Pancreas (tissue), 10 donors: ENCODE measurements around the gene TEX22. TPM values are rescaled to one million over a fixed set of nuclear protein-coding genes. Genes with fewer than 3 reads are reported as not detected.

Source experiments
- ATAC-seq, 4 donors: fragments of 200-7000 bp; cut with Tn5 transposase; one replicate each; pipeline versions ENCODE4 v1.8.0 to v1.9.1; 2020; ENCODE audit warnings: mild to moderate bottlenecking in 4 of 4, moderate library complexity in 4 of 4
- DNase-seq, 6 donors: peaks; one replicate each; pipeline ENCODE4 v3.0.0-alpha.2; 2020
- FAIRE-seq: peaks from 2 replicates; lab custom pipeline; 2012; peaks lifted over from hg19 to GRCh38; lab: Jason Lieb, UNC
- H3K27ac ChIP-seq, 4 donors: fragments of 200-600 bp; sonication (generic); 1 replicate in 3 of 4; 2 replicates in 1 of 4; pipeline versions ENCODE4 v1.5.0 to v1.8.0; 2020
- H3K27me3 ChIP-seq, 4 donors: fragments of 200-600 bp; one replicate each; pipeline ENCODE4 v1.8.0; 2021
- H3K36me3 ChIP-seq, 3 donors: fragments of 200-600 bp; sonication (generic) in 1 of 3; one replicate each; pipeline versions ENCODE4 v1.5.0 to v1.8.0; 2020 to 2021
- H3K4me1 ChIP-seq, 3 donors: fragments of 200-600 bp; one replicate each; pipeline ENCODE4 v1.8.0; 2021
- H3K4me3 ChIP-seq, 4 donors: fragments of 200-600 bp; sonication (generic) in 2 of 4; one replicate each; pipeline versions ENCODE4 v1.5.0 to v1.8.0; 2020 to 2021
- H3K9me3 ChIP-seq, 4 donors: fragments of 200-600 bp; one replicate each; pipeline ENCODE4 v1.8.0; 2021
- WGBS, 2 donors: extraction: QIAGEN DNeasy Blood & Tissue Kit; methylation state at CpG; one replicate each; pipeline ENCODE4 v1.1.7; 2013; 5-methylcytosine and 5-hydroxymethylcytosine counted together
- intact Hi-C, 3 donors: fragments of 100-400 bp; cut with DNase I; formaldehyde crosslinking; loops; one replicate each; pipeline versions ENCODE4 v1.11.1 to v1.14.2; 2022
- polyA plus RNA-seq, 2 donors: library from polyadenylated mRNA; stranded (reverse); fragments of 200-250 nt; gene quantifications; one replicate each; pipeline ENCODE4 v1.2.3, GENCODE V29; 2013
- total RNA-seq, 6 donors: library from RNA; stranded (reverse); fragmentation: NEBNext Ultra II Directional in 4 of 6; extraction: Animal tissue kit (Norgen Biotek cat#: 25700) in 4 of 6; gene quantifications; one replicate each; pipeline versions ENCODE4 v1.2.1 to v1.2.4, GENCODE V29; 2021 to 2023
- TF ChIP-seq, protein P1 (sequence below), 4 donors: fragments of 200-600 bp; sonication (generic) in 3 of 4; IDR thresholded peaks; one replicate each; pipeline versions ENCODE4 v1.5.0 to v1.8.0; 2021; ENCODE audit warnings: antibody characterized with exemption in 4 of 4
- donor health status: healthy with polysubstance abuse.
- donor health status: DM: no; HTN: no; CAD: no; lungs with moderate emphysema.
- donor health status: DM: no; HTN: no; CAD: no.
- donor health status: control.
- donor health status: control.
- donor health status: Bipolar disorder and iron deficiency.
- donor health status: DM: yes; HTN: yes; CAD: no.
- donor health status: DM: no; HTN: no; CAD: no.
- donor health status: DM: no; HTN: no; CAD: no.
- donor health status: DM: yes; HTN: yes; CAD: no.

Gene TEX22
- total and polyA plus RNA-seq, 8 donors, result 0.14 to 2.4 (median 1.1) TPM

GRCh38 chr14:105401699-105402098, 3.4 kb downstream of the TEX22 start:
- Histone ChIP-seq H3K9me3 (no peaks in the 10 kb centered on the region), H3K27me3 (no peaks in the 10 kb centered on the region), H3K4me3 (no peak overlapping the region), H3K27ac (no peak overlapping the region), H3K36me3 (no peaks in the 10 kb centered on the region), H3K4me1 (peaks cover 0 to 6% (median 3%) of the 10 kb centered on the region in 3 donors)
- WGBS, 2 donors, result 97 to 98% methylated on average over 9 of the region's 9 CpGs
- intact Hi-C loops, result no loop called here
- FAIRE-seq, result no peak
- DNase-seq, result no peak
- TF ChIP-seq, protein P1, sequence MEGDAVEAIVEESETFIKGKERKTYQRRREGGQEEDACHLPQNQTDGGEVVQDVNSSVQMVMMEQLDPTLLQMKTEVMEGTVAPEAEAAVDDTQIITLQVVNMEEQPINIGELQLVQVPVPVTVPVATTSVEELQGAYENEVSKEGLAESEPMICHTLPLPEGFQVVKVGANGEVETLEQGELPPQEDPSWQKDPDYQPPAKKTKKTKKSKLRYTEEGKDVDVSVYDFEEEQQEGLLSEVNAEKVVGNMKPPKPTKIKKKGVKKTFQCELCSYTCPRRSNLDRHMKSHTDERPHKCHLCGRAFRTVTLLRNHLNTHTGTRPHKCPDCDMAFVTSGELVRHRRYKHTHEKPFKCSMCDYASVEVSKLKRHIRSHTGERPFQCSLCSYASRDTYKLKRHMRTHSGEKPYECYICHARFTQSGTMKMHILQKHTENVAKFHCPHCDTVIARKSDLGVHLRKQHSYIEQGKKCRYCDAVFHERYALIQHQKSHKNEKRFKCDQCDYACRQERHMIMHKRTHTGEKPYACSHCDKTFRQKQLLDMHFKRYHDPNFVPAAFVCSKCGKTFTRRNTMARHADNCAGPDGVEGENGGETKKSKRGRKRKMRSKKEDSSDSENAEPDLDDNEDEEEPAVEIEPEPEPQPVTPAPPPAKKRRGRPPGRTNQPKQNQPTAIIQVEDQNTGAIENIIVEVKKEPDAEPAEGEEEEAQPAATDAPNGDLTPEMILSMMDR (IDR thresholded peaks at IDR 0.05), result no peak
- no peak for ATAC-seq

GRCh38 chr14:105408592-105408991, 10.3 kb downstream of the TEX22 start:
- no peak overlapping the region for H3K27ac ChIP-seq
- FAIRE-seq (no peak), DNase-seq (peak in 1 of 6 donors; percentile 10), ATAC-seq (no peak)
- no peaks in the 10 kb centered on the region for H3K27me3 ChIP-seq
- H3K9me3 ChIP-seq, result no peaks in the 10 kb centered on the region
- 86 to 91% methylated on average over 13 of the region's 13 CpGs for WGBS, 2 donors
- intact Hi-C loops, result no loop called here
- H3K36me3 ChIP-seq, result no peaks in the 10 kb centered on the region
- peaks cover 0 to 4% (median 0%) of the 10 kb centered on the region in 3 donors for H3K4me1 ChIP-seq
- H3K4me3 ChIP-seq, result no peak overlapping the region
- TF ChIP-seq, protein P1 (IDR thresholded peaks at IDR 0.05), result no peak

- FAIRE-seq, result no peak
- peaks cover 0 to 4% (median 0%) of the 10 kb centered on the region in 3 donors for H3K4me1 ChIP-seq
- H3K9me3 ChIP-seq, result no peaks in the 10 kb centered on the region
- no peaks in the 10 kb centered on the region for H3K27me3 ChIP-seq
- H3K27ac ChIP-seq, result no peak overlapping the region
- no peak for ATAC-seq
- WGBS, 2 donors, result 85 to 97% methylated on average over 3 of the region's 3 CpGs
- TF ChIP-seq, protein P1 (IDR thresholded peaks at IDR 0.05), result no peak
- no peak for DNase-seq
- intact Hi-C loops, result no loop called here
- H3K36me3 ChIP-seq, result no peaks in the 10 kb centered on the region
- H3K4me3 ChIP-seq, result no peak overlapping the region
Observed at GRCh38 chr14:105409364-105409763, 11.0 kb downstream of the TEX22 start.

DNA sequence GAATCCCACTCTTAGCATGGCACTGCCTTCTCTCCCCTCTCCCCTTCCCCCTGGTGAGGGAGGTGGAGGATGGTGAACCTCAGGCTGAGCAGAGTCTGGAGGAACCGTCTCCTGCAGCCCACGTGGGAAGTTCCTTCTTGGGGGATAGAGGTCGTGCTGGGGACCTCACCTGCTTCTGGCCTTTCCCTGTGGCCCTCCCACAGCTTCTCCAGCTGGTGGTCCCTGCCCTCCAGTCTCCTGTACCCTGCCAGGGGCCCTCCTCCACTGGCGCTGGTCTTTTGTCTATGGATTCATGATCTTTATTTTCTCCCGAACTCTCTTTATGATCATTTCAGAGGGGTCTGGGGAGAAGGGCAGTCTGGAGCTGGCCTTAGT, 12.3 kb downstream of the TEX22 start:
- Histone ChIP-seq H3K27me3 (no peaks in the 10 kb centered on the region), H3K27ac (no peak overlapping the region), H3K36me3 (no peaks in the 10 kb centered on the region), H3K4me3 (peak overlapping the region in 2 of 4 donors; percentile 30 to 41), H3K9me3 (no peaks in the 10 kb centered on the region), H3K4me1 (peaks cover 0 to 4% (median 0%) of the 10 kb centered on the region in 3 donors)
- FAIRE-seq, result no peak
- intact Hi-C loops, result no loop called here
- TF ChIP-seq, protein P1 (IDR thresholded peaks at IDR 0.05), result no peak
- no peak for DNase-seq
- no peak for ATAC-seq
- WGBS, 2 donors, result 57 to 67% methylated on average over 5 of the region's 5 CpGs

- FAIRE-seq, result no peak
- intact Hi-C loops, result no loop called here
- TF ChIP-seq, protein P1 (IDR thresholded peaks at IDR 0.05), result no peak
- Histone ChIP-seq H3K27me3 (no peaks in the 10 kb centered on the region), H3K4me3 (peak overlapping the region in 2 of 4 donors; percentile 30 to 41), H3K36me3 (no peaks in the 10 kb centered on the region), H3K27ac (no peak overlapping the region), H3K9me3 (no peaks in the 10 kb centered on the region), H3K4me1 (peaks cover 0 to 4% (median 0%) of the 10 kb centered on the region in 3 donors)
- ATAC-seq, result peak; percentile 65 to 79 (median 77)
- DNase-seq, result peak in 4 of 6 donors; percentile 50 to 84 (median 72)
- WGBS, 2 donors, result 11 to 15% methylated on average over 55 to 85 of the region's 86 CpGs
Observed at GRCh38 chr14:105411017-105411941, 12.9 kb downstream of the TEX22 start.
